ENCODE data around the gene FCHSD2. TPM values are rescaled to one million over a fixed set of nuclear protein-coding genes. Genes with fewer than 3 reads are reported as not detected.
"Not testable (repeated sequence)": the region's sequence is repeated elsewhere in the genome, so short reads cannot be mapped to it uniquely, and the experiment has no call there.

FCHSD2 gene
- polyA plus RNA-seq, 3 donors: 34.3 to 38.3 (median 34.6) TPM

GRCh38 chr11:73061857-73062424 lies 80.2 kb downstream of the FCHSD2 start:
- DNase-seq: not testable (repeated sequence)

DNA sequence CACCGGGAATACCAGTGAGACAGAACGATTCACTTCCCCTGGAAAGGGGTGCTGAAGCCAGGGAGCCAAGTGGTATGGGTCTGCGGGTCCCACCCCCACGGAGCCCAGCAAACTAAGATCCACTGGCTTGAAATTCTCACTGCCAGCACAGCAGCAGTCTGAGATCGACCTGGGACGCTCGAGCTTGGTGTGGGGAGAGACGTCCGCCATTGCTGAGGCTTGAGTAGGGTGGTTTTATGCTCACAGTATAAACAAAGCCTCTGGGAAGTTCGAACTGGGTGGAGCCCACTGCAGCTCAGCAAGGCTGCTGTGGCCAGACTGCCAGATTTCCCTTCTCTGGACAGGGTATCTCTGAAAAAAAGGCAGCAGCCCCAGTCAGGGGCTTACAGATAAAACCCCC lies 80.7 kb downstream of the FCHSD2 start:
- not testable (repeated sequence) for DNase-seq

DNA sequence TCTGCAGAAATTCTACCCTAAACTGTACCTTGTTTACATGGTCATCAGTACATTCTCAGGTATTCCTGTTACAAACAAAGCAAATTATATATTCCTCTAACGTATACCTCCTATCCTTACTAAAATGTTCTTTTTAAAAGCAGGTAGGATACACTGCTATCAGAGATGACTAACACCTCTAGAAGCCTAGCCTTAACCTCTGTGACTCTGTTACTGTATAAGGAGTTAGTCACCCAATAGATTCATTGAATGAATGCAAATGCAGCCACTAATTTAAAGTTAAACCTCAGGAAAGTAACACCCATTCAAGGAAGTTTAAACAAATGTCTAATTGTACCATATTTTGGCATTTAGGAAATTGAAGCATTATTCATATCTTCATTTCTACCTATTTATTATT lies 82.2 kb downstream of the FCHSD2 start:
- no peak for DNase-seq

DNA sequence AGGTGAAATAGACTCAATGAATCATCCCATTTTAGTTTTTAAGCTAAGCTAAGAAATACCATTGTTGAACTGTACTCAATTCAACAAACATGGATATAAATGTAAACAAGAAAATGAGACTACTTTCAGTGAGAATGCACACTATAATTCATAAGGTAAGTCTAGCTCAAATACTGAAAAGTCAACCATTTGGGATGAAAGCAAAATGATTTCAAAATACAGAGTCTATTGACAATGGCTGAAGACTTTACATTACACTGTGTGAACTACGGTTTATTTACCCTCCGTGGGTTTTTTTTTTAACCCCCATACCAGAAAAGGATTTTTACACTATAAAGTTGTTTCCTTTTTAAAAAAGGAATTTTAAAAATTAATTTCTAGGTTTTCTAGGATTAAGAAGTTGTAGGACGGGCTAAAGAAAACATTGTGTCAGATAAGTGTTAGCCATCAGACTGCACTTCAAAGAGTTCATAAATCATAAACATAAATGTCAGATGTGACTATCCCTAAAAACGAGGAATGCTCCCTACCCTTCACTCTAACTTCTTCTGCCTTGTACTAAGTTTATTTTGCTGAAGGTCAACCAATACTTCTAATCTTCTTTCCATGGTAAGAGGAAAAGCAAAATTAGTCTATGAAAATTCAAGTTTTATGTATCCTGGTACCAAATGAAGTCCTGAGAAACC lies 83.0 kb downstream of the FCHSD2 start:
- no peak for DNase-seq

DNA sequence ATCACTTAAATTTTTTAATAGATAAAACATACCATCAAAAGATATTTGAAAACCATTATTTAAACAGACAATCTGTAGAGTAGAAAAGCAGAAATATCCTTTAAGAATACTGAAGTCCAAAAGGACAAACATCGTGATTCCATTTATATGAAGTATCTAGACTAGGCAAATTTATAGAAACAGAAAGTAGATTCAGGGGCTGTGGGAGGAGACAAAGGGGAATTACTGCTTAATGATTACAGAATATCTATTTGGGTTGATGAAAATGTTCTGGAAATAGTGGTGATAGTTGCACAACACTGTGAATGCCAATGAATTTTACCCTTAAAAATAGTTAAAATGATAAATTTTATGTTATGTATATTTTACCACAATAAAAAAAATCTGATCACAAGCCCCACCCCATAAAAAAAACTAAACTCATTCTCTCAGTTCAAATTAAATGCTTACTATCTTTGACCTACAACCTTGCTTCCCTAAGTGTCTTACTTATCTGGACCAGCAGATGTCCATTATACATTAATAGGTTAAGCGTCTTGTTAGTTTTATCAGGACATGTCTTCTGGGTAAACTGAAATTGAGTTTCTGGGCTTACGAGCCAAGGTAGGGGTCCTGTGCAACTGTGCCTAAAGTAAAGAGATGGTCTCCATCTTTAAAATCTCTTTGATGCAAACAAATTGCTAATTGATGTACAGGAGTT lies 86.3 kb downstream of the FCHSD2 start:
- no peak for DNase-seq

DNA sequence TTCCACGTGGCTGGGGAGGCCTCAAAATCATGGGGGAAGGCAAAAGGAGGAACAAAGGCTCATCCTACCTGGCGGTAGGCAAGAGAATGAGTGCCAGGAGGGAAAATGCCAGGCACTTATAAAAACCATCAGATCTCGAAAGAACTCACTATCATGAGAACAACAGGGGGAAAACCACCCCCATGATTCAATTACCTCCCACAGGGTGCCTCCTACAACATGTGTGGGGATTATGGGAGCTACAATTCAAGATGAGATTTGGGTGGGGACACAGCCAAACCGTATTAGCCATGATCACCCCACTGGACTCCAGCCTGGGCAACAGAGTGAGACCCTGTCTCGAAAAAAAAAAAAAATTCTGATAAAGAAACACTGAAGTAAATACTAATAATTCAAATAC lies 87.1 kb downstream of the FCHSD2 start:
- DNase-seq: no peak

- DNase-seq: no peak
Measured at GRCh38 chr11:73053964-73054363, 88.2 kb downstream of the FCHSD2 start.

GRCh38 chr11:73048446-73048845 lies 93.7 kb downstream of the FCHSD2 start:
- no peak for DNase-seq

DNA sequence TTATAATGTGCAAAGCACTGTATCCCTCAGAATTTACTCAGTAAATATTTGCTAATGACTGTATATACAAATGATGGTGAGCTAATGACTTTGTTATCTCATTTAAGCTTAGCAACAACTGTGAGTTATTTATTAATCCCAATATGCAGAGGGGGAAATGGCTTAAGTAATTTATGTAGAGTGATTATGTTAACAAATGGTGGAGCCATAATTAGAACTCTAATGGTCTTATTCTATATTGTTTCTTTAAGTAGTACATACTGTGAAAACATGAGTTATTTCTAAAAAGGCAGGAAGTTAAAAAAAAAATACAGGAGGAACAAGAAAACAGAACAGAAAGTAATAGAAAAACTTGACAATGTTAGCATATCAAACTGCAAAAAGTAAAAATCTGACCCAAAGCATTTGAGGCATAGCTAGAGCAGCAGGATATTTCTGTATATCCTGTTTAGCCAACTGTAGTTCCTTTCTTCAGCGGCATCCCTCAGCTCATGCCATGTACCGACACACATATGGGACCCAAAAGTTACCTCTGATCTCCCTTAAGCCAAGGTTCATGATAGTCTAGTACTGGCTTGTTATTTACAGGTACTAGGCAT lies 94.2 kb downstream of the FCHSD2 start:
- DNase-seq: peak; percentile 14

GRCh38 chr11:73040046-73040445 lies 102.1 kb downstream of the FCHSD2 start:
- no peak for DNase-seq

- DNase-seq: no peak
Measured at GRCh38 chr11:73034777-73035176, 107.3 kb downstream of the FCHSD2 start.

- DNase-seq: no peak
Measured at GRCh38 chr11:73034331-73034730, 107.8 kb downstream of the FCHSD2 start.

DNA sequence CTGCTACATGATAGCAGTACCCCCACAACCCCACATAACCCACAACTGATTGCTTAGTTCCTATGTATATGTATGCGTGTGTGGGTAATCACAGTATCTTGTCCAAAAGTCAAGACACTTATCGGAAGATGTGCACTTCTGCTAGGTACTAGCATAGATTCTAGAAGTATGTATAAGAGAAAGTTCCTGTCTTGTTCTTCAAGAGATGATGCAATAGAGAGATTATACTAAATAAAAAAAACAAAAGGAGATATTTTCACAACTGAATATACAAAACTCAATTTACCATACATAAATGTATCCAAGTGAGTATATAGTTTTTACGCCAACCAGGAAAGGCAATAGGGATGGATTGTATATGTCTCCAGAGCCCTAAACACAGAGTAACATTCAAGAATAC lies 112.0 kb downstream of the FCHSD2 start:
- no peak for DNase-seq

DNA sequence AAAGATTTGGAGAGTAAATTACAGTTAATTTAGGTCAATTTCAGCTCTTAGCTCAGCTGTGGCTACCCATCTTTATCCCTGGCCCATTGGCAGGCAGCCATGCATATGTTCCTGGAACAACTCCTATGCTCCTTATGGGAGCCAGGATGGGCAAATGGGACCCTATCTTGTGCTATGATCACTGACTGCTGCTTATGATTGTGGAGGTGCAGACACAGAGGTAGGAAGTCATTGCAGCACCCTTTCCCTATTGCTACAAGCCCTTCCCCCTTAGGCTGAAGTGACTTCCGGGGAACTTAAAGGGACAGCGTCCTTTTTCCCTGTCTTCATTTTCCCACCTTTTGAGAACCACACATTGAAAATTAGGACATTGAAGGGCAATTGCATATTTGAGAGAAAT lies 112.7 kb downstream of the FCHSD2 start:
- no peak for DNase-seq

- DNase-seq: no peak
Measured at GRCh38 chr11:73028611-73029010, 113.5 kb downstream of the FCHSD2 start.

DNA sequence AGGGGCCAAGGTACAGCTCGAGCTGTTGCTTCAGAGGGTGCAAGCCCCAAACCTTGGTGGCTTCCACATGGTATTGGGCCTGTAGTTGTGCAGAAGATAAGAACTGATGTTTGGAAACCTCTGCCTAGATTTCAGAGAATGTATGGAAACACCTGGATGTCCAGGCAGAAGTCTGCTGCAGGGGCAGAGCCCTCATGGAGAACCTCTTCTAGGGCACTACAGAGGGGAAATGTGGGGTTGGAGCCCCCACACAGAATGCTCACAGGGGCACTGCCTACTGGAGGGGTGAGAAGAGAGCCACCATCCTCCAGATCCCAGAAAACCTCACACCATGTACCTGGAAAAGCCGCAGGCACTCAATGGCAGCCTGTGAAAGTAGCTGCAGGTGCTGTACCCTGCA lies 114.3 kb downstream of the FCHSD2 start:
- not testable (repeated sequence) for DNase-seq

DNA sequence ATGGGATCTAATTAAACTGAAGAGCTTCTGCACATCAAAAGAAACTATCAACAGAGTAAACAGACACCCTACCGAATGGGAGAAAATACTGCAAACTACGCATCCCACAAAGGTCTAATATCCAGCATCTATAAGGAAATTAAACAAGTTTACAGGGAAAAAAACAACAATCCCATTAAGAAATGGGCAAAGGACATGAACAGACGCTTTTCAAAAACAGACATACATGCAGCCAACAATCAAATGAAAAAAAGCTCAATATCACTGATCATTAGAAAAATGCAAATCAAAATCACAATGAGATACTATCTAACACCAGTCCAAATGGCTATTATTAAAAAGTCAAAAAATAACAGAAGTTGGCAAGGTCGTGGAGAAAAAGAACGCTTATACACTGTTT lies 117.5 kb downstream of the FCHSD2 start:
- DNase-seq: no peak

GRCh38 chr11:73019996-73020395 lies 122.1 kb downstream of the FCHSD2 start:
- no peak for DNase-seq

- DNase-seq: no peak
Measured at GRCh38 chr11:73019449-73019848, 122.7 kb downstream of the FCHSD2 start.

DNA sequence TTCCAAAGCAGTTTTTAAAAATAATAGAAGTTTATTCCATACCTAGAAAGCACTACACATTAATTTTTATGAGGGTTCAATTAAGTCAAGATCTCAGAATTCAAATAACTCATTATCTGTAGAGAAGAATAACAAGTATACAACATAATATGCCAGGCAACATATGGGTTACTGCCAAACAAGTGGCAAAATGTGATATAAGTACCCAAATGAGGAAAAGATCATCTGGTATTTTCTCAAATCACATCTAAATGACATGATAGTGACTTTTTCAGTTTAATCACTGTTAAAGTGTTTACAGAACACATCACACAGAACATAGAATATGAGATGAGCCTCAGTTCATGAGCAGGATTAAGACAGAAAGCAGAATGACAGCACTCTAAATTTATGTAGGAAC lies 123.3 kb downstream of the FCHSD2 start:
- no peak for DNase-seq

GRCh38 chr11:73017024-73017751 lies 124.9 kb downstream of the FCHSD2 start:
- DNase-seq: no peak

DNA sequence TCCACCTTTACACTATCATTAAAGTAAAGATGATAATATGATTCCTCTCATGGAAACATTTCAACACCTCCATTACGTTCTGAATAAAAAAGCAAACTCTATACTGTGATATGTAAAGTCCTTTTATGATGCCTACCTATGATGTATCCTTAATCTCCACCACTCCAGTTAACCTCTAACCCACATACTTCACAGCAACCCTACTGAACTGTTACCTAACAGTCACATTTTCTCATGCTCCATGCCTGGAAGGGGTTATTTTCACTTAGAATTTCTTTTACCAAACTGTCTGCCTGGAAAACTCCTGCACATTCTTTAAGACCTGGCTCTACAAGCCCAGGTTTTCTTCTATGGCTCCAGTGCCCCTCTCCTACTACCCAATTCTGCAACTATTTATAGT lies 129.1 kb downstream of the FCHSD2 start:
- no peak for DNase-seq
